NCI-H1092 treated with DMSO at 0.1 percent for 48 hours (cell line): ENCODE results near the gene CMKLR1.

Source experiments
- DNase-seq: peaks from one replicate; lab custom pipeline; 2025; lab: John Stamatoyannopoulos, UW

CMKLR1 gene

DNA sequence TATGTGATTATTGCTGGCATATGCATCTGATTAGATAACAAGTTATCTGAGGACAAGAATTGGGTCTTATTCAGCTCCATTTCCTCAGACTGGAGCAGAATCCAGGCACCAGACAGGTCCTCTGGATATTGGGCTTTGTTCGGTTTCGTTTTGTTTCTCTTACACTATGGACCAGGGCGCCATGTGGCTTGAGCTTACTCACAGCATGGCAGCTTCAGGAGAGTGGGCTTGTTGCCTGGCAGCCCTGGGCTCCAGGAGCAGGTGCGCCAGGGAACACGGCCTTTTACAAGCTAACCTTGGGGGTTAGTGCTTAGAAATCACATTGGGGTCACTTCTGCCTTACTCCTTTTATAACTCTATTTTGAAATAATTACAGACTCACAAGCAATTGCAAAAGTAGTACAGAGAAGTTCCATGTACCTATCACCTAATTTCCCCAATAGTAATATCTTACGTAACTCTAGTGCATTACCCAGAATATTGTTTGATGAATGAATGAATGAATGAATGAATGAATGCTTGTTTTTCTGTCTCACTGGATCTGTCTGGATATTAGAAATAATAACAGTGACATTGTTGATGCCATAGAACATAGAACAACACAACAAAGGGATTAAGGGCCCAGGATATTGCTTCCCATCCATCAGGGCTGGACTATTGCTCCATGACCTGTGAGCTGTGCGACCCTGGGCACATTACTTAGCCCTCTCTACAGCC is 39.0 kb downstream of the CMKLR1 start:
- no peak for DNase-seq

DNA sequence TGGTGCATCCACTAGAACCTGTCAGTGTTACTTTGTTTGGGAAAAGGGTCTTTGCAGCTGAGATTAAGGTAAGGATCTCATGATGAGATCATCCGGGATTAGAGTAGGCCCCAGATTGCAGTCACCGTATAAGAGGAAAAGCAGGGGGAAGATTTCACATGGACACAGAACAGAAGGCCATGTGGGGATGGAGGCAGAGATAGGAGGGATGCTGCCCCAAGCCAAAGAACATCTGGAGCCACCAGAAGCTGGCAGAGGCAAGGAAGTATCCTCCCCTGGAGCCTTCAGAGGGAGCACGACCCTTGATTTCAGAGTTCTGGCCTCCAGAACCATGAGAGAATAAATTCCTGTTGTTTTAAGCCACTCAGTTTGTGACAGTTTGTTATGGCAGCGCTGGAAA is 39.6 kb downstream of the CMKLR1 start:
- no peak for DNase-seq

DNA sequence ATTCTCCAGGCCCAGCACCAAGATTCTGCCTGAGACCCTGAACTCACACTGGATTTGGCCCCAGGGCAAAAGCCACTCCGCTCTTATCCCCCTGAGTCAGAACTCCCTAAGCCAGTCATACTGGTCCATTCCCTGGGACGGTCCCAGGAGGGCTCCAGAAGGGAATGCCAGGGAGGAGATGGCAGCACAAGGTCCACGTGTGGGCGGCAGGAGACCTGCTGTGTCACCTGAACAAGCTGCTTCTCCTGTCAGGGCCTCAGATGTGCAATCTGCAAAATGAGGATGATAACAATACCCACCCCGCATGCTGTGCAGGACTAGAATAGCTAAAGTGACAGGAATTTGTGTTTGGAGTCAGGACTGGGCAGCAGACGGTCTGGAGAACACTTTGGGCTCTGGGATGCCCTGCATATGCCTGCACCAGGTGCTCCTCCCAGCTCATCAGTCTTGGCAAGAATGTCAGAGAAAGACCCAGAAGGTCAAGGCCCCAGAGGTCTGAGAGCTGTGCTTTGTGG is 40.3 kb downstream of the CMKLR1 start:
- DNase-seq = no peak

DNA sequence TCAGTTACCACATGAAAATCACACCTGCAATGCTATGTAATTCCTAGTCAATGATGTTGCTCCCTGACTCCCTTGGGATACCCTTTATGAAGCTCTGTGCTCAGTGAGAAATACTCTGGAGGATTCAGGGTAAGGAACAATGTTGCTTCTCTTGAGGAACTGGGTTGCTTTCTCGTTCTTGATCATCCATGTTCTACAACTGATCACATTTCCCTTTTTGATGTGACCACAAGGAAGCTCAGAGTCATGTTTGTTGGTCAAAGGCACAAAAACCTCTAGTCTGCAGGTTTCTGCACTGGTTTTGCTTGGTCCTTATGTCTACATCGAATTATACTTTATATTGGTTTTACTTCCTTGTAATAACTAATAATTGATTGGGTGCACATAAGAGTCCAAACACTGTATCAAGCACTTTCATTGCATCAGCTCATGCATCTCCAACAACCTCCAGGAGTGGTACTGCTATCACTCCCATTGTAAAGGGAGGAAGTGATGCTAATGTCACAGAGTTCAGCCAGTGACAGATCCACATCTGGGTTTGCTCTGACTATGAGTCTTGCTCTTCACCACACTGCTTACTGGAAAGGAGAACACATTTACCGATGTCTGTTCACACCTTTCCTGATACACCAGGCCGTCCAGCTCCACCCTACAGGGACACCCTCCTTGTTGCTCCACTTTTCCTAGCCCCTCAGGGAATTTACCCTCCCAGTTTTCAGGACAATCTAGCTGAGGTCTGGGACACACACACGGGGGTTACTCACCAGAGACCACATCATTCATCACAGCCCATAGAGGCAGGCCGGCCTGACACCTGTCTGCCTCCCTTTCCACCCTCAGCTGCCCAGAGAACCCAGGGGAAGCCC is 41.0 kb downstream of the CMKLR1 start:
- no peak for DNase-seq

- DNase-seq = no peak
Observed at GRCh38 chr12:108297424-108297823, 41.7 kb downstream of the CMKLR1 start.

GRCh38 chr12:108296945-108297344 is 42.2 kb downstream of the CMKLR1 start:
- no peak for DNase-seq

- DNase-seq = no peak
Observed at GRCh38 chr12:108295641-108296040, 43.5 kb downstream of the CMKLR1 start.

DNA sequence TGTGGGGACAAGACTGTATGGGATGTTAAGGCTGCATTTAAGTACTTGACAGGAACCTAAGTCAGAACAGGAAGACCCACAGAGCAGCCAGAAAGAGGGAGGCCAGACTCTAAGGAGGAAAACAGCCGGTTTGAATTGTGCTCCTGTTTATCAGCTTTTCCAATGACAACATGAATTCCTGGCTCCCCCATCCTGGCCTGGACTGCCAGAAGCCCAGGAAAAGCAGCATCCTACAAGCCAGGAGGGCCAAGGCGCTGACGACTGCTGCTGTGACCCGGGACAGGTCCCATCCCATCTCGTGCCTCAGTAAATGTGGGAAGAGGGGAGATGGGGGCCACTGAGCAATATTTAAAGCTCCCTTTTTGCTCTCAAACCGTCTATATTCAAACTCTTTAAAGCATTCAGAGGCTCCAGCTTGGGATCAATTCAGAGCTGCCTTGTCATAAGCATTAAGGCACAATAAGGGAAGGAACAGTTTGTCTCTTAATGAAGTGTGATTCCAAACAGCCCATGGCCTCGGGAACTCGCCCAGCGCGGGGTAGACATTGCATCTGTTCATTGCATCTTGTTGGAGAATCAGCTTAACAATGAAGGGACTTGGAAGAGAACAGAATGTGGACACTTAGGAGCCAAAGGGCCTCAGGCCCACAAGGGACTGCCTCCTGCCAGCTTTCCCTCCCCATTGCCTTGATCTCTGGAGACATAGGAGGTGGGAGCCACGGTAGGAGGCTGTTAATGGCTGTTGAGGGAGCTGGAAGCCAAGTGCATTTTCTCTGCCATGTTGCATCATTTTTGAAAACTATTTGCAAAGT is 49.6 kb downstream of the CMKLR1 start:
- no peak for DNase-seq

DNA sequence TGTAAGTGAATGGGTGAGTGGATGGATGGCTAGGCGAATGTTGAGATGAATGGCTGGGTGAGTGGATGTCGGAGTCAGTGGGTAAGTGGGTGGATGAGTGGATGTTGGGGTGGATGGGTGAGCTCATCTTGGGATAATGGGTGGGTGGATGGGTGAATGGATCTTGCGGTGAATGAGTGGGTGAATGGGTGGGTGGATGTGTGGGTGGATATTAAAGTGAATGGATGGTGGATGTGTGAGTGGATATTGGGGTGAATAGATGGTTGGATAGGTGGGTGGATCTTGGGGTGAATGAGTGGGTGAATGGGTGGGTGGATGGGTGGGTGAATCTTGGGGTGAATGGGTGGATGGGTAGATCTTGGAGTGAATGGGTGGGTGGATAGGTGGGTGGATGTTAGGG is 51.9 kb downstream of the CMKLR1 start:
- no peak for DNase-seq

- DNase-seq = no peak
Observed at GRCh38 chr12:108285016-108285415, 54.1 kb downstream of the CMKLR1 start.

DNA sequence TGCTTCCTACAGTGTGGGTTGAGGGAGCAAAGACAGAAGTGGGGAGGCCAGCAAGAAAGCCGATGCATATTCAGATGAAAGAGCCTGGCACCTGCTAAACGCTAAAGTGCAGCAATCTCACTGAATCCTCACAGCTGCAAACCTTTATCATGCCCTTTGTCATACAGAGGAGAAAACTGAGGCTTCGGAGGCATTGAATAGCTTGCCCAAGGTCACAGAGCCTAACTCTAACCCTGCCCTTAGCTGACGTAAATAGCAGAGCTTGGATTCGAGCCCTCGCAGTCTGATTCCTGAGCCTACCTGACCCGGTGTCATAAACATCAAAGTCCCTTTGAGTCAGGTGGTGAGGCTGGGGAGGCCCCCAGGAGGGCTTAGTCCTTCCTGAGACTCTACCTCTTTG is 54.9 kb downstream of the CMKLR1 start:
- no peak for DNase-seq

DNA sequence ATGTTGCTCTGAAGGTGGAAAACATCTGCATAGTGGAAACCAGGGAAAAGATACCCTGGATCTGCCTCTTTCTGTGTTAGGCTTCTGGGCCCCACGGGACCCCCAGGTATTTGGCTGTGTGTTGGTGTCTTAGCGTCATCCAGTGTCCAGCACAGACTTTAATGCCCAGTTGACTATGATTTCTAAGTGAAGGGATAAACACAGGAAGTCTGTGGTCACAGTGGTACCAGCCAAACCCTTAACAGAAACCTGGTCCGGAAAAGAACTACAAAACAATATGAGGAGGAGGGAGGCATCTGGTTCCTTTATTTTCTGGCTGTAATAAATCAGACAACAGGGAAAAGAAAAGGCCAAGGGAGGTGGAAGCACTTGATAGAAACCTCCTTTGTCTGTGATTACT is 56.4 kb downstream of the CMKLR1 start:
- no peak for DNase-seq

DNA sequence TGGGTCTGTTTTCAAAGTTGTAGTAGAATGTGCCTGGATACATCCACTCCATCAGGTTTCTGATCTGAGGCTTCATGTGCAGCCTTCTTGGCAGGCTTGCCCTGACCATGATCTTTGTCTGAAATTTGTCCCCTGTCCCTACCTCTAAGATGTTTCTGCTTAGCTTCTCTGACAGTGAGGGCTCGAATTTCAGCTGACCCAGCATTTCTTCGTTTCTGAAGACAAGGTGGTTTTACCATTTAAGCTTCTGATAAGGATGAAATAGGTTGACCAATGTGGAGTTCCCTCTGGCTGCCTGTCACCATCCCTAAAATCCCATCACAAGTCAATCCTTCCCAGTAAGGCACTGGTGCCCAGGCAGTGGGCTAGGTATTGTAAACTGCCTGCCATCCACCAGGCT is 57.0 kb downstream of the CMKLR1 start:
- DNase-seq = no peak

GRCh38 chr12:108277613-108278012 is 61.5 kb downstream of the CMKLR1 start:
- no peak for DNase-seq

GRCh38 chr12:108273217-108273616 is 65.9 kb downstream of the CMKLR1 start:
- no peak for DNase-seq

GRCh38 chr12:108271951-108272872 is 66.9 kb downstream of the CMKLR1 start:
- no peak for DNase-seq

DNA sequence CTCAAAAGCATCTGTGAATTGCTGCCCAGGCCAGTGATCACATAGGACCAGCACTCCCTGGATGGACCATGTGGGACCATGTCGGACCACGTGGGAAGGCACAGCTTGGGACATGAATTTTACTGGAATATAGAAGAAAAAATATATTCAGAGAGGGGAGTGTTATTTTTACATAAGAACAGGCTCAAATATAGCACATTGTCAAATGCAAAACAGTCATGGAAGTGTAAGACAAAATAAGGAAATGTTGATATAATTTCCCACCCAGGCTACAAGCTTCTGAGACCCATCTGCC is 68.3 kb downstream of the CMKLR1 start:
- no peak for DNase-seq

GRCh38 chr12:108270035-108270848 is 68.9 kb downstream of the CMKLR1 start:
- DNase-seq = no peak

DNA sequence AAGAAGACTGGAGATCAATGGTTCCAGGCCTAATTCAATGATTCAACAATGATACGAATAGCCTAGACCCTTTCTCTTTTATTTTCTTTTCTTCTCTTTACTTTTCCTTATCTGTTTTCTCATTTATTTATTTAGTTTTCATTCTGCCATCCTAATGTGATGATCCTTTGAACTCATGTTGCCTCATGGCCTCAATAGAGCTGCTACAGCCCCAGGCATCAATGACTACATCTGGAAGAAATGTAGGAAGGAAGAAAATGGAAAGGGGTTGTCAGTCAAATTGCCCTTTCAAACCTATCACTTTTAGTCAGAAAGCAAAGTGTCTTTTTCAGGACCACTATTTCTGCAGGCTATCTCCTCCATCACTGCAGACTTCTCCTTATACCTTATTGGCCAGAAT is 69.9 kb downstream of the CMKLR1 start:
- DNase-seq = no peak

DNA sequence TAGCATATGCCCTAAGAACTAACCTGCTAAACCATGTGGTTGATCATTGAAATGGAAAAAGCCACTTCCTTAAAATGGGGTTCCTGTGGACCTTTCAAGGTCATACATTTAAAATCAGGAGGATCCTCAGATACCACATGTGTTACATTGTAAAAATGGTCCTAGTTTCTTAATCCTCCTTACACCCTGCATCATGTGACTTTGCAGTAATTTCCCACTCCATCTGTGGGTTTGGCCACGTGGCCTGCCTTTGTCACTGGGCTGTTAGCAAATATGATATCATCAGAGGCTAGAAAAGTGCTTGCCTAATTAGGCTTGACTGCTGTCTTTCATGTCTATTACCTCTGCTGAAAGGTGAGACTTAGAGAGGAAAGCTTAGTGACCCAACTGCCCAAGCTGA is 70.7 kb downstream of the CMKLR1 start:
- no peak for DNase-seq

DNA sequence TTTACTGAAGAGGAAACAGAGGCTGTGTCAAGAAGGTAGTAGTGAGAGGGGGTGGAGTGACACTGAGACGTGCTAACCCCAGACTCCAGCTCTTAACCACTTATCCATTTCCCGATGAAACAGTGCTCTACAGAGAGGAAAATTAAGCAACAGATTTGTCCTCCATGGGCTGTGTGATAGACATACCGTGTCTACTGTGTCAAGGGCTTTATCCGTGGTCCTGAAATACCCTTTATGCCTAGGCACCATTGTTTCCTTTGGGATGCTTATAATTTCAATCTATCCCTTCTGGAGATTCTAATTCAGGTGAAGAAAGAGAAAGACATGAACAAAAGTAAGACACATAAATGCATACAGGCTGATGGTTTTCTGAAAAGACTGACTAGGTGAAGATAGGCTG is 71.7 kb downstream of the CMKLR1 start:
- DNase-seq = no peak
